ENCODE data around the gene CTTN. TPM values are rescaled to one million over a fixed set of nuclear protein-coding genes. Genes with fewer than 3 reads are reported as not detected.
"Not testable (repeated sequence)": the region's sequence is repeated elsewhere in the genome, so short reads cannot be mapped to it uniquely, and the experiment has no call there.

CTTN gene
- total RNA-seq, 1 experiment from 2014 or later, result 294 TPM

GRCh38 chr11:70454197-70454767 is 56.0 kb downstream of the CTTN start:
- DNase-seq (ENCODE audit: low read depth), result no peak

- DNase-seq (ENCODE audit: low read depth), result not testable (repeated sequence)
Observed at GRCh38 chr11:70454811-70455210, 56.5 kb downstream of the CTTN start.

GRCh38 chr11:70455354-70455753 is 57.0 kb downstream of the CTTN start:
- no peak for DNase-seq (ENCODE audit: low read depth)

GRCh38 chr11:70456921-70457532 is 58.7 kb downstream of the CTTN start:
- peak; percentile 57 for DNase-seq (ENCODE audit: low read depth)

GRCh38 chr11:70458736-70459135 is 60.4 kb downstream of the CTTN start:
- no peak for DNase-seq (ENCODE audit: low read depth)

GRCh38 chr11:70460111-70460510 is 61.8 kb downstream of the CTTN start:
- DNase-seq (ENCODE audit: low read depth), result no peak

GRCh38 chr11:70460964-70461363 is 62.6 kb downstream of the CTTN start:
- DNase-seq (ENCODE audit: low read depth), result no peak

- DNase-seq (ENCODE audit: low read depth), result no peak
Observed at GRCh38 chr11:70462818-70463477, 64.6 kb downstream of the CTTN start.

GRCh38 chr11:70463478-70464255 is 65.3 kb downstream of the CTTN start:
- no peak for DNase-seq (ENCODE audit: low read depth)

- no peak for DNase-seq (ENCODE audit: low read depth)
Observed at GRCh38 chr11:70464509-70465361, 66.4 kb downstream of the CTTN start.

GRCh38 chr11:70466154-70466553 is 67.8 kb downstream of the CTTN start:
- DNase-seq (ENCODE audit: low read depth), result no peak

GRCh38 chr11:70466596-70466995 is 68.3 kb downstream of the CTTN start:
- DNase-seq (ENCODE audit: low read depth), result no peak

- peak; percentile 50 for DNase-seq (ENCODE audit: low read depth)
Observed at GRCh38 chr11:70467201-70468085, 69.1 kb downstream of the CTTN start.

- DNase-seq (ENCODE audit: low read depth), result peak; percentile 67
Observed at GRCh38 chr11:70468256-70469195, 70.2 kb downstream of the CTTN start.

- peak; percentile 15 for DNase-seq (ENCODE audit: low read depth)
Observed at GRCh38 chr11:70470127-70470526, 71.8 kb downstream of the CTTN start.

GRCh38 chr11:70471254-70471653 is 72.9 kb downstream of the CTTN start:
- no peak for DNase-seq (ENCODE audit: low read depth)

GRCh38 chr11:70472240-70472639 is 73.9 kb downstream of the CTTN start:
- DNase-seq (ENCODE audit: low read depth), result no peak

GRCh38 chr11:70473186-70473872 is 75.0 kb downstream of the CTTN start:
- DNase-seq (ENCODE audit: low read depth), result no peak

Data from LHCN-M2 (cell line).